GM18498 (cell line): ENCODE data around the gene ADAM10.

ENCODE experiments used
- ATAC-seq: cut with Tn5 transposase; IDR thresholded peaks from one replicate; pipeline ENCODE4 v1.9.1; 2021; ENCODE audit warnings: mild to moderate bottlenecking, moderate library complexity; ENCODE audit not compliant: unreplicated experiment

Gene ADAM10

GRCh38 chr15:58584789-58585461 is 164.6 kb downstream of the ADAM10 start:
- no peak for ATAC-seq

GRCh38 chr15:58583171-58583908 is 166.2 kb downstream of the ADAM10 start:
- ATAC-seq: no peak

GRCh38 chr15:58582160-58582559 is 167.3 kb downstream of the ADAM10 start:
- ATAC-seq: no peak

GRCh38 chr15:58576657-58577056 is 172.8 kb downstream of the ADAM10 start:
- ATAC-seq: no peak

- no peak for ATAC-seq
These were observed 174.3 kb downstream of the ADAM10 start for GRCh38 chr15:58575045-58575786.

- no peak for ATAC-seq
These were observed 174.9 kb downstream of the ADAM10 start for GRCh38 chr15:58574631-58575030.

GRCh38 chr15:58573270-58573669 is 176.2 kb downstream of the ADAM10 start:
- no peak for ATAC-seq

GRCh38 chr15:58572521-58572920 is 177.0 kb downstream of the ADAM10 start:
- no peak for ATAC-seq

- no peak for ATAC-seq
These were observed 178.0 kb downstream of the ADAM10 start for GRCh38 chr15:58571491-58571890.

- ATAC-seq: no peak
These were observed 180.1 kb downstream of the ADAM10 start for GRCh38 chr15:58569455-58569854.

- no peak for ATAC-seq
These were observed 181.3 kb downstream of the ADAM10 start for GRCh38 chr15:58568157-58568571.

- ATAC-seq: no peak
These were observed 183.5 kb downstream of the ADAM10 start for GRCh38 chr15:58566029-58566428.

- no peak for ATAC-seq
These were observed 183.9 kb downstream of the ADAM10 start for GRCh38 chr15:58565619-58566018.

- no peak for ATAC-seq
These were observed 184.5 kb downstream of the ADAM10 start for GRCh38 chr15:58564981-58565380.

- ATAC-seq: no peak
These were observed 187.4 kb downstream of the ADAM10 start for GRCh38 chr15:58562135-58562534.

- no peak for ATAC-seq
These were observed 188.2 kb downstream of the ADAM10 start for GRCh38 chr15:58561321-58561720.

GRCh38 chr15:58559904-58560588 is 189.5 kb downstream of the ADAM10 start:
- ATAC-seq: no peak

- no peak for ATAC-seq
These were observed 190.7 kb downstream of the ADAM10 start for GRCh38 chr15:58558777-58559176.

GRCh38 chr15:58556541-58556940 is 193.0 kb downstream of the ADAM10 start:
- ATAC-seq: no peak

GRCh38 chr15:58556028-58556361 is 193.5 kb downstream of the ADAM10 start:
- no peak for ATAC-seq
